Mesodermal cell (in vitro differentiated cells): ENCODE data around the gene ARHGEF16.

Experiments
- H3K27ac ChIP-seq: 2 replicates; pipeline ENCODE4 v1.7.0; 2013; ENCODE audit warnings: mild to moderate bottlenecking, low read depth, low read length, moderate library complexity; ENCODE audit not compliant: severe bottlenecking
- H3K36me3 ChIP-seq: 2 replicates; pipeline ENCODE4 v1.7.1; 2013; ENCODE audit warnings: mild to moderate bottlenecking, low read length, moderate library complexity; ENCODE audit not compliant: control insufficient read depth, insufficient read depth
- H3K4me1 ChIP-seq: one replicate; pipeline ENCODE4 v1.7.1; 2013; ENCODE audit warnings: mild to moderate bottlenecking, low read length; ENCODE audit not compliant: insufficient read depth, control insufficient read depth, poor library complexity, severe bottlenecking
- H3K4me3 ChIP-seq: 2 replicates; pipeline ENCODE4 v1.7.0; 2013; ENCODE audit warnings: low read length, control low read depth, mild to moderate bottlenecking; ENCODE audit not compliant: insufficient read depth, poor library complexity, severe bottlenecking; ENCODE audit errors: extremely low read depth
- H3K9me3 ChIP-seq: 2 replicates; pipeline ENCODE4 v1.7.1; 2013; ENCODE audit warnings: mild to moderate bottlenecking, low read length, moderate library complexity; ENCODE audit not compliant: control insufficient read depth
- WGBS, 2 experiments: methylation state at CpG; one replicate each; pipeline ENCODE4 v1.1.5; 2013; ENCODE audit warnings: missing lambda C conversion rate in 2 of 2; ENCODE audit not compliant: insufficient coverage in 2 of 2; 5-methylcytosine and 5-hydroxymethylcytosine counted together

Gene ARHGEF16

DNA sequence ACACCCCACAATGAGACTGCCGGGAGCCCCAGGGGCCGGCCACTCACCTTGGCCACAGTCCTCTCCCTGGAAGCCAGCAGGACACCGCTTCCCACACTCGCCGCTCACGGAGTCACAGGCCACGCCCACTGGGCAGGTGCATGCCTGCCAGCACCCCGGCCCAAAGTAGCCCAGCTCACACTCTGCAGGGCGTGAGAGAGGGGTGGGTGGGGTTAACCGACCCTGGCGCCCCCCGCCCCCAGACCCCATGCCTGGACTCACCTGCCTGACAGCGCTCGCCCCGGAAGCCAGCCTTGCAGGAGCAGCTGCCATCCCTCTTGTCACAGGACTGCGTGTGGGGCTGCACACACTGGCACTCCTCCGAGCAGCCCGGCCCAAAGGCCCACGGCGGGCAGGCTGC lies 50.7 kb downstream of the ARHGEF16 start:
- WGBS, 2 experiments, result 88 to 91% methylated on average over 15 to 19 of the region's 20 CpGs
- Histone ChIP-seq H3K36me3 (no peaks in the 10 kb centered on the region), H3K27ac (no peak overlapping the region), H3K4me3 (no peak overlapping the region), H3K9me3 (no peaks in the 10 kb centered on the region), H3K4me1 (peaks cover 9% of the 10 kb centered on the region)

DNA sequence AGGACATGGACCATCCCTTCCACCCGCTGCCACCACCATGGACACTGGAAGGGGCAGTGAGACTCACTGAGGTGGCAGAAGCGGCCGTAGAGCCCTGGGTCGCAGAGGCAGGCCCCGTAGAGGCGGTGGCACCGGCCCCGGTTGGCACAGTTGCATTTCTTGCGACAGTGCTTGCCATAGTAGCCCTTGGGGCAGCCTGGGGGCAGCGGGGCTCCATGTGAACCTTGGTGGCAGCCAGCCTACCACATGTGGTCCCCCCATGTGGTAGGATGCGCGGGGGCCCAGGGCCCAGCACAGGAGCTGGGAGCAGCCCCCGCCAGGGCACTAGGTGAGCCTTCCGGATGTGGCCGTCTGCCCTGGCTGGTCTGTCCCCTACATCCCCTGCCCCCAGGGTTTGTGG lies 51.6 kb downstream of the ARHGEF16 start:
- no peaks in the 10 kb centered on the region for H3K36me3 ChIP-seq
- no peaks in the 10 kb centered on the region for H3K9me3 ChIP-seq
- 92 to 93% methylated on average over 15 of the region's 15 CpGs for WGBS, 2 experiments

DNA sequence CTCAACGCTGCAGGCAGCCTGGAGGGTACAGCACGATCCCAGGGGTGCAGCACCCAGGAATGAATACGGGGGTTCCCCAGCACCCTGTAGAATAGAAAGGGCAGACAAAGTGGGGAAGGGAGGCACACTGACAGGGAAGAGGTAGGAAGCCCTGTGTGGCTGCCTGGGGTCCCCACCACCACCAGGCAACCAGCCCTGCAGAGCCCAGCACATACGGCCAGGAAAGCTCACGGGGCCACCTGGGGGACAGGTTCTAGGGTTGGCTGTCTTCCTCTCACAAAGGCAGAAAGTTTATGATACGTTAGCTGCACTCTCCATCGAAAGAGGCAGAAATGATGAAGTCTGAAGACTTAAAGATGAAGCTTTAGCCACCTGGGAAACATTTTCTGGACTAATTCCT lies 52.5 kb downstream of the ARHGEF16 start:
- H3K36me3 ChIP-seq, result no peaks in the 10 kb centered on the region
- no peaks in the 10 kb centered on the region for H3K9me3 ChIP-seq
- no peak overlapping the region for H3K27ac ChIP-seq
- no peak overlapping the region for H3K4me3 ChIP-seq
- 80 to 81% methylated on average over 4 to 6 of the region's 7 CpGs for WGBS, 2 experiments
- peaks cover 9% of the 10 kb centered on the region for H3K4me1 ChIP-seq

More for the DNA sequence above, 51.6 kb downstream of the ARHGEF16 start:
- peaks cover 9% of the 10 kb centered on the region for H3K4me1 ChIP-seq
- H3K4me3 ChIP-seq, result no peak overlapping the region
- no peak overlapping the region for H3K27ac ChIP-seq

DNA sequence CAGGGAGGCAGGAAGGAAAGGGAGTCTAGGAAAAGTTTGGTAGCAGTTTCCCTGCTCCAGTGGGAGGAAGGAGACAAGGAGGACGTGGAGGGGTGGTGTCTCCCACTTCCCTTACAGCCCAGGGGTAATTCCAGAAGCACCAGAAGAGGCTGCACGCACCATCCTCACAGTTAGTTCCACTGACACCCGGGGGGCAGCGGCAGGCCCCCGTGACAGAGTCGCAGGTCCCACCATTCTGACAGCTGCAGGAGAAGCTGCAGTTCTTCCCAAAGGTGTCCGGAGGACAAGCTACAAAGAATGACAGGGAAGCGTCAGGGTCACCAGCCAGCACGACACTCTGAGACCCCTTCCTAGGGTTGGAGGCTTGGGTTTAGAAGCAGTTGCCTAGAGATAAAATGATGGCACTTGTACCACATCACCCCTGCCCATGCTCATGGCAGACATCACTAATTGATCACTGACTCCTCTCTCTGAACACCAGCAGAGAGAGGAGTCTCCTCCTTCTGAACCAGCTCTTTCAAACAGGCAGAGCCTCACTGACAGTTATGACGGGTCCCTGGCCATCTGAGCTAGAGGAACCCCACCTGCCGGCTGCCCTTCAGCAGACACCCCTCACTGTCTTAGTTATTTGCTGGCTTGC lies 53.3 kb downstream of the ARHGEF16 start:
- peaks cover 9% of the 10 kb centered on the region for H3K4me1 ChIP-seq
- H3K36me3 ChIP-seq, result no peaks in the 10 kb centered on the region
- no peaks in the 10 kb centered on the region for H3K9me3 ChIP-seq
- H3K27ac ChIP-seq, result no peak overlapping the region
- H3K4me3 ChIP-seq, result no peak overlapping the region
- 89 to 90% methylated on average over 8 to 10 of the region's 11 CpGs for WGBS, 2 experiments

DNA sequence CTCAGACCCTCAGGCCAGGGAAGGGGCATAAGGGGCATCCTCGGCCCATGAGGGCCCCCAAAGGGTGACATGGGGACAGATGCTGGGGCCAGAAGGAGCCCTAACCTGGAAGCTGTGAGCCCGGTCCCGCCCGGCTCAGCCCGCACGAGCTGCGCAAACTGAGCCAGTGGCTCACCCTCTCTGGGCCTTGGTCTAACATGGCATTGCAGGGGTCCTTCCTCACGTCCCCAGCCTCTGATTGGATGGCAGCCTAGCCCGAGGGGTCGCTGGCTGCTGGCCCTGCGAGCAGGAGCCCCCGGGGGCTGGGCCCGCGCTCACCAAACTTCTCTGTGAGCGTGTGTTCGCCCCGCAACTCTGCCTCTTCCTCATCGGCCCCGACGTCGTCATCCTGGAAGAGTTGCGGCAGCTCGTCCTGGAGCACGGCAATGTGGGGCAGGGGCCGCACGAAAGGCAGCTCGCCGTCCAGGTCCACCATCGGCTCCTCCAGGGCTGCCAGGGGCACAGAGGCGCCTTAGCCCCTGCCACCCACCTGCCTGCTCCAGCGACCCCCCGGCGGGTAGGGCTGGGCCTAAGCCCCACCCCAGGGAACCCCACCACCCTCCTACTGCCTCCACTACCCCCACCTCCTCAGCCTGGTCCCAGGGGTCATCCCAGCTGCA lies 54.4 kb downstream of the ARHGEF16 start:
- H3K9me3 ChIP-seq, result no peaks in the 10 kb centered on the region
- 93% methylated on average over 28 to 29 of the region's 33 CpGs for WGBS, 2 experiments
- H3K27ac ChIP-seq, result no peak overlapping the region
- no peak overlapping the region for H3K4me3 ChIP-seq
- no peaks in the 10 kb centered on the region for H3K36me3 ChIP-seq
- H3K4me1 ChIP-seq, result peaks cover 9% of the 10 kb centered on the region

DNA sequence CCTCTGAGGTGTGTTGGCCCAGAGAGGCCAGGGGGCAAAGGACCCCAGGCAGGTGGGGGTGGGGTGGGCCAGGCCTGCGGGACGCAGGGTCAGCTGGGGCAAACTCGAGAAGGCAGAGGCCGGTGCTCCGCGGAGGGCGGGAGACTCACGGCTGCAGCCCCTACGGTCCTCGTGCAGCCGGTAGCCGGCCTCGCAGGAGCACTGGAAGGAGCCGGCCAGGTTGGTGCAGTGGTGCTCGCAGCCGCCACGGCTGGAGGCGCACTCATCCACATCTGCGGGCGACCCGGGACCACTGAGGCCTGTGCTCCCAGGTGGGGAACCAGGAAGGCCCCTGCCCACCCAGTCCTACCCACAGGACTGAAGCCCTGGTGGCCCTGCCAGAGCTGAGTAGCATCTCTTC lies 55.3 kb downstream of the ARHGEF16 start:
- H3K27ac ChIP-seq, result no peak overlapping the region
- 93 to 95% methylated on average over 20 to 21 of the region's 21 CpGs for WGBS, 2 experiments
- H3K4me1 ChIP-seq, result peaks cover under 1% of the 10 kb centered on the region
- no peaks in the 10 kb centered on the region for H3K9me3 ChIP-seq
- no peak overlapping the region for H3K4me3 ChIP-seq
- H3K36me3 ChIP-seq, result no peaks in the 10 kb centered on the region

DNA sequence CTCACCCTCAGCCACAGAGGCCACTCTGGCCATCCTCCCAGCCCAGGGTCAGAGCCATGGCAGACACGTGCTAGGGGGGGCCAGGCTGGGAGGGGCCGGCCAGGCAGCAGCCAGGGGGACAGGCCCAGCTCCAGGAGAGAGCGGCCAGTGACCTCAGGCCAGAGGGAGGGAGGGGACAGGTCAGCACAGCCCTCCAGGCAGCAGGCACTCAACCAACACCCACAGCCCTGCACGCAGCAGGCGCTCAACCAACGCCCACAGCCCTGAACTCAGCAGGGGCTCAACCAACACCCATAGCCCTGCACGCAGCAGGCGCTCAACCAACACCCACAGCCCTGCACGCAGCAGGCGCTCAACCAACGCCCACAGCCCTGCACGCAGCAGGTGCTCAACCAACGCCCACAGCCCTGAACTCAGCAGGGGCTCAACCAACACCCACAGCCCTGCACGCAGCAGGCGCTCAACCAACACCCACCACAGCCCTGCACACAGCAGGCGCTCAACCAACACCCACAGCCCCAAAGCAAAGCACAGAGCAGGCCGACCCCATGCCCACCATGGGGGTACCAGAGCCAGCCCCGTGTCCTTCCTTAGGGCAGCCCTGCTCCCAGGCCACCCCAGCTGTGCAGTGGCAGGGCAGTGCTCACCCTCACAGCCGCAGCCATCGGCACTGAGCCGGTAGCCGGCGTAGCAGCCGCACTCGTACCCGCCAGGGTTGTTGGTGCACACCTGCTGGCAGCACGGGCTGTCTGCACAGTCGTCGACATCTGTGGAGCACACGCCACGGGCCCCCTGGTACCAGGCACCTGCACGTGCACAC lies 55.9 kb downstream of the ARHGEF16 start:
- no peak overlapping the region for H3K4me3 ChIP-seq
- H3K27ac ChIP-seq, result no peak overlapping the region
- H3K36me3 ChIP-seq, result no peaks in the 10 kb centered on the region
- 95 to 97% methylated on average over 13 to 21 of the region's 32 CpGs for WGBS, 2 experiments
- no peaks in the 10 kb centered on the region for H3K9me3 ChIP-seq
- H3K4me1 ChIP-seq, result no peaks in the 10 kb centered on the region

DNA sequence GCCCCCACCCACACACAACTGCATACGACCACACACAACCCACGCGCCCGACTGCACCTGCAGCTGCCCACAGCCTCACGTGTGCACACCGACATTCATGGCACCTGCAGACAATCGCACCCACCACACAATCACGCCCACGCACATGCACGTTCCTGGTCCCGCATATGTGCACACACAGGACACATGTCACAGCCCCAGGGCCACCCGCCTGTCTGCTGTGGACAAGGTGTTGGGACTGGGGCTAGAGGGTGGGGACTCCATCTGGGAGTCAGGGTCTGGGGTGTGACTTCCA lies 56.4 kb downstream of the ARHGEF16 start:
- H3K36me3 ChIP-seq, result no peaks in the 10 kb centered on the region
- WGBS, 2 experiments, result 97 to 100% methylated on average over 4 to 10 of the region's 12 CpGs

DNA sequence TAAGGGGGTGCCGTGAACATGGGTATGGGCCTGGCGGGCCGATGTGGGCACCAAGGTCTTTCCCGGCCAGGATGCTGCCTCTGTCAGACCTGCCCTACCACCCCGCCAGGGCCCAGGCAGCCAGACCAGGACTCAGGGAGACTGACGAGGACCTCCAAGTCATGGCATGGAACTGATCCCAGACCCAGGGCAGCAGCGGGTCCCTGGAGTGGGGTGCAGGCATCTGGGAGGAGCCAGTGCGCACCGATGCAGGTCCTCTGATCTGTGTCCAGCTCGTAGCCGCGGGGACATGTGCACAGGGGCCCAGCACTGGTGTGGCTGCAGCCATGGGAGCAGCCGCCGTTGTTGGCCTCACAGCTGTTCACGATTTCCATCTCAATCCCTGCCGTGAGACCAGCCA lies 56.8 kb downstream of the ARHGEF16 start:
- H3K9me3 ChIP-seq, result no peaks in the 10 kb centered on the region
- H3K4me1 ChIP-seq, result no peaks in the 10 kb centered on the region
- H3K27ac ChIP-seq, result no peak overlapping the region
- WGBS, 2 experiments, result 91 to 95% methylated on average over 12 to 16 of the region's 16 CpGs
- H3K4me3 ChIP-seq, result no peak overlapping the region
- no peaks in the 10 kb centered on the region for H3K36me3 ChIP-seq

More for the DNA sequence above, 56.4 kb downstream of the ARHGEF16 start:
- Histone ChIP-seq H3K4me1 (no peaks in the 10 kb centered on the region), H3K4me3 (no peak overlapping the region), H3K27ac (no peak overlapping the region), H3K9me3 (no peaks in the 10 kb centered on the region)

DNA sequence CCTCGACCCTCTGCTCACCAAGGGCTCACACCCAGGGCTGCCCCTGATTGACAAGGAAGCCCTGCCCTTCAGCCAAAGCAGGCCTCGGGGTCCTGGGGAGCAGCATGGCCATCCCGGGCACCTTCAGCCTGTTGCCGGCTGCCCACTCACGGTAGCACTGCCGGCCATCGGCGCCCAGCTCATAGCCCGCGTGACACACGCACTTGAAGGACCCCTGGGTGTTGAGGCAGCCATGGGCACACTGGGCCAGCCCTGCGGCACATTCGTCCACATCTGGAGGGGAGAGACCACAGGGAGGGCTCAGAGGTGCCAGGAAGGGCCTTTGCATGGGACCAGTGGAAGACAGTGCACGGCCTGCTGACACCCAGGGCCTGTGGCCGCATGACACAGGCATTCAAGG lies 57.4 kb downstream of the ARHGEF16 start:
- Histone ChIP-seq H3K36me3 (no peaks in the 10 kb centered on the region), H3K4me1 (no peaks in the 10 kb centered on the region), H3K4me3 (no peak overlapping the region), H3K9me3 (no peaks in the 10 kb centered on the region), H3K27ac (no peak overlapping the region)
- 94 to 95% methylated on average over 13 to 15 of the region's 15 CpGs for WGBS, 2 experiments

DNA sequence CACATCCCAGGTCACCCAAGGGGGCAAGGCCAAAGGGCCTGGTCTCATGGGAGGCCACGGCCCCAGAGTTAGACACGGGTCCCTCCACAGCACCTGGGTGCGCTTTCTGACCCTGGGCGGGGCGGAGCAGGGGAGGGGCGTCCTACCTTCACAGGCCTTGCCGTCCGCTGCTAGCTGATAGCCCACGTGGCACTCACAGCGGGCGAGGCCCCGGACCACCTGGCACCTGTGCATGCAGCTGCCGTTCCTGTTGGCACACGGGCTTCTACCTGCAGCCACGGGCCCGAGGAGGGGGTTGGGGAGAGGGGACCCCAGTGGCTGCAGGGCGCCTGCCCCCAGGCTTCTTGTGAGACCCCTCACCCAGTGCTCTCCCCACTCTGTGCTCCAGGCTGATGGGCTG lies 59.9 kb downstream of the ARHGEF16 start:
- H3K4me3 ChIP-seq, result no peak overlapping the region
- H3K9me3 ChIP-seq, result no peaks in the 10 kb centered on the region
- WGBS, 2 experiments, result 91 to 93% methylated on average over 15 to 17 of the region's 17 CpGs
- H3K36me3 ChIP-seq, result peaks cover 2% of the 10 kb centered on the region
- H3K27ac ChIP-seq, result no peak overlapping the region
- no peaks in the 10 kb centered on the region for H3K4me1 ChIP-seq
